HG02885 (cell line): ENCODE results near the gene WDCP.

Experiments
- ATAC-seq: cut with Tn5 transposase; IDR thresholded peaks from one replicate; pipeline ENCODE4 v1.9.1; 2021; ENCODE audit warnings: mild to moderate bottlenecking; ENCODE audit not compliant: unreplicated experiment, poor library complexity

The WDCP gene

DNA sequence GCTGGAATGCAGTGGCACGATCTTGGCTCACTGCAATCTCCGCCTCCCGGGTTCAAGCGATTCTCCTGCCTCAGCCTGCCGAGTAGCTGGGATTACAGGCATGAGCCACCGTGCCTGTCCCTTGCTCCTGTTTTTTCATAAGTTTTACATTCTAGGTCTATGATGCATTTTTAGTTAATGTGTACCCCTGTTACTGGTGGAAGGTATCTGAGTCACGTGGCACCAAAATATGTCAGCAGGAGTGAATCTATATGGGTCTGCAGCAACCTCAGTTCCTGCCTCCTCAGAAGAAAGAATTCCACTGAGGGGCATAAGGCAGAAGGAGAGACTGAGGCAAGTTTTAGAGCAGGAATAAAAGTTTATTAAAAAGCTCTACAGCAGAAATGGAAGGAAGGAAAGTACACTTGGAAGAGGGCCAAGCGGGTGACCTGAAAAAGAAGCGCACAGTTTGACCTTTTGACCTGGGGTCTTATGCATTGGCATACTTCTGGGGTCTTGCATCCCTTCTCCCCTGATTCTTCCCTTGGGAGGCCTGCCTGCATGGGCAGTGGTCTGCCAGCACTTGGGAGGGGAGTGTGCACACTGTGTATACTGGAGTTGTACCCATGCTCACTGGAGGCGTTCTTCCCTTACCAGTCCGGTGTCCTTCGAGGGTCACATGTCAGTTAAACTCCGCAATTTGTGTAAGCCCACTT lies 38.4 kb downstream of the WDCP start:
- ATAC-seq = no peak

DNA sequence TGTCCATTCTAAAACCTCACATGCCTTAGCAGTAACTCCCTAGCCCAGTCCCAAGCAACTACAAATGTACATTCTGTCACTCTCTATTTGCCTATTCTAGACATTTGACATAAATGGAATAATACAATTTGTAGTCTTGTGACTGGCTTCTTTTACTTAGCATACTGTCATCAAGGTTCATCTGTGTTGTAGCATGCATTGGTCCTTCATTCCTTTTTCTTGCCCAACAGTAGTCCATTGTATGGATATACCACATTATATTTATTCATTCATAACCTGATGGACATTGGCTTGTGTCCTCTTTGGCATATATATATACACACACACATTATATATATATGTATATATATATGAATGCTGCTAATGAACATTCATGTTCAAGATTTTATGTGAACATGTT lies 39.5 kb downstream of the WDCP start:
- no peak for ATAC-seq

DNA sequence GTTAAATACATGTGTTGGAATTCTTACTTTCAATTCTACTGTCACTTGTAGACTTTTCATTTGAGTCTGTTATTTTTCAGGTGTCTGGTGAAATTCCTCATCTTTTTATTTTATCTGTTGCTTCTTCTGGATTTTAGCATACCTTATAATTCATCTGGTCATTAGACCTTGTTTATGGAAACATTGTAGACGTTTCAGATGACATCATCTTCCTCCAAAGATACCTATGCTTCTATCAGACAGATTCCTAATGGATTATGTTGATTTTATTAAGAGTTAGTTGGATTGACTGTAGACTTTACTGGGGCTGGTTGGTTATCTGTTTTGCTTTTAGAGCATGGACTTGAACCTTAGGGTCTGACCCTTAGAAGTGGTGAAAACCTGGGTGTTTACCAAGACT lies 52.6 kb downstream of the WDCP start:
- ATAC-seq = no peak

DNA sequence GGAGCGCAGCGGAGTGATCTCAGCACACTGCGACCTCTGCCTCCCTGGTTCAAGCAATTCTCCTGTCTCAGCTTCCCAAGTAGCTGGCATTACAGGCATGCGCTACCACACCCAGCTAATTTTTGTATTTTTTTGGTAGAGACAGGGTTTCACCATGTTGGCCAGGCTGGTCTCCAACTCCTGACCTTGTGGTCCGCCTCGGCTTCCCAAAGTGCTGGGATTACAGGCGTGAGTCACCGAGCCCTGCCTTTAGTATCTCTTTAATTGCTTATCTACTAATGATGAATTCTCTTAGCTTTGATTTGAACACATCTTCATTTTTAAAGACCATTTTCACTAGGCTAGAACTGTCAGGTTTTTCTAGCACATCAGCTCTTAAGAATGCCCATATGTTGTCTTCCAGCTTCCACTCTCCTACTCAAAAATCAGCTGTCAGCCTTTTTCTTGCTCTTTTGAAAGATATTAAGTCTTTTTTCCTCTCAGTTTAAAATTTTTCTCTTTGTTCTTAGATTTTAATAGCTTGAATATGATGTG lies 53.4 kb downstream of the WDCP start:
- ATAC-seq = no peak

DNA sequence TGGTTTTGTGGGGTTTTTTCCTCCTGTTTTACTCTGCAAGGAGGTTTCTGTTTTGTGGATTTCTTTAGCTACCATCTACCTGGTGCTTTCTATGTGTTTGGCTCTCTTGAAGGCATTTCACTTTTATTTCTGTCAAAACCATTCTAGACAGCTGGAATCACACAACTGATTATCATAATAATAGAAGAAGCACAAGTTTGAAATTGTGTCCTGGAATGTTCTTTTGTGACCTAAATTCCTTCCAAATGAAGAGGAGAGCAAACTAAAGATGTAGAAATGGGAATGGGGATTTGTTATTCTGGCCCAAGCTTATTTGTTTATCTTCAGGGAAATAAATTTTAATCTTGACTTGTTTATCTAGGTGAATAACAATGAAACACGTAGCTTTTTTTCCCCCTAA lies 54.3 kb downstream of the WDCP start:
- ATAC-seq = no peak

DNA sequence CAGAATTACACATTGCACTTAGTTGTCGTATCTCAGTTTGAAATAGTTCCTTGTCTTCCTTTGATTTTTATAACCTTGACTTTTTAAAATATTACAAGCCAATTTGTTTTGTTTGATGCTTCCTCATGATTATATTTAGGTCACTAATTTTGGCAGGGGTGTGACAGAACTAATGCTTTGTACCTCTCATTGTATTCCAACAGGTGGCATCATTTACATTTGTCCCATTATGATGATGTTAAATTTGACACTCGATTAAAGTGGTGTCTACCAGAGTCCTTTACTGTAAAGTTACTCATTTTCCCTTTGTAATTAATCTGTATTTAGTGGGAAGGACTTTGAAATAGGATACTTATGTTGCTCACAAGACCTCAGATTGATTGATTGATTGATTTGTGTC lies 58.8 kb downstream of the WDCP start:
- ATAC-seq = no peak
